Neuronal stem cell (in vitro differentiated cells): ENCODE data around the gene UCN3.

Experiments used
- DNase-seq: peaks from one replicate; pipeline ENCODE4 v3.0.0-alpha.2; 2013; ENCODE audit warnings: low spot score
- H2AFZ ChIP-seq: one replicate; pipeline ENCODE4 v1.6.1; 2013; ENCODE audit warnings: mild to moderate bottlenecking, low read length, inconsistent platforms
- H2AK5ac ChIP-seq: 2 replicates; pipeline ENCODE4 v1.6.1; 2013; ENCODE audit warnings: low read depth, mild to moderate bottlenecking, inconsistent platforms, low read length, moderate library complexity, mixed read lengths
- H2BK120ac ChIP-seq: 2 replicates; pipeline ENCODE4 v1.6.1; 2013; ENCODE audit warnings: low read depth, mild to moderate bottlenecking, inconsistent platforms, low read length, moderate library complexity, mixed read lengths
- H2BK12ac ChIP-seq: one replicate; pipeline ENCODE4 v1.6.1; 2013; ENCODE audit warnings: low read length, inconsistent platforms
- H2BK15ac ChIP-seq: 2 replicates; pipeline ENCODE4 v1.6.1; 2013; ENCODE audit warnings: mild to moderate bottlenecking, low read length, inconsistent platforms, mixed read lengths
- H2BK5ac ChIP-seq: one replicate; pipeline ENCODE4 v1.6.1; 2013; ENCODE audit warnings: inconsistent platforms, mild to moderate bottlenecking, low read length, moderate library complexity
- H3K14ac ChIP-seq: one replicate; pipeline ENCODE4 v1.6.1; 2013; ENCODE audit warnings: low read length, inconsistent platforms
- H3K18ac ChIP-seq: 2 replicates; pipeline ENCODE4 v1.6.1; 2013; ENCODE audit warnings: low read length, inconsistent platforms
- H3K23ac ChIP-seq: 2 replicates; pipeline ENCODE4 v1.6.1; 2013; ENCODE audit warnings: low read depth, mild to moderate bottlenecking, mixed read lengths, low read length, inconsistent platforms; ENCODE audit not compliant: poor library complexity
- H3K27ac ChIP-seq: replicated peaks from 3 replicates; pipeline ENCODE4 v1.5.1; 2013; ENCODE audit warnings: low read length, inconsistent platforms
- H3K27me3 ChIP-seq, 3 experiments: 2 replicates each; pipeline ENCODE4 v1.6.1; 2013; ENCODE audit warnings: low read length in 3 of 3, mild to moderate bottlenecking in 2 of 3, inconsistent platforms in 1 of 3, low read depth in 1 of 3, mixed read lengths in 1 of 3, moderate library complexity in 1 of 3; ENCODE audit not compliant: control insufficient read depth in 3 of 3, insufficient read depth in 3 of 3
- H3K36me3 ChIP-seq, 2 donors: replicated peaks in 1 of 2; 2 replicates each; pipeline ENCODE4 v1.6.1; 2013; ENCODE audit warnings: low read length in 2 of 2; ENCODE audit not compliant: control insufficient read depth in 2 of 2, insufficient read depth in 2 of 2
- H3K4ac ChIP-seq: 2 replicates; pipeline ENCODE4 v1.6.1; 2013; ENCODE audit warnings: inconsistent platforms, mild to moderate bottlenecking, low read length, moderate library complexity
- H3K4me1 ChIP-seq, 2 donors: 1 replicate in 1 of 2; 2 replicates in 1 of 2; pipeline ENCODE4 v1.6.1; 2013; ENCODE audit warnings: low read length in 2 of 2, low read depth in 1 of 2; ENCODE audit not compliant: control insufficient read depth in 2 of 2, insufficient read depth in 1 of 2
- H3K4me2 ChIP-seq: one replicate; pipeline ENCODE4 v1.6.1; 2013; ENCODE audit warnings: mild to moderate bottlenecking, low read length, inconsistent platforms; ENCODE audit not compliant: insufficient read depth, poor library complexity, severe bottlenecking
- H3K4me3 ChIP-seq, 2 donors: 2 replicates each; pipeline ENCODE4 v1.5.1; 2013; ENCODE audit warnings: low read length in 2 of 2, mild to moderate bottlenecking in 2 of 2, inconsistent platforms in 1 of 2, moderate library complexity in 1 of 2
- H3K79me1 ChIP-seq: one replicate; pipeline ENCODE4 v1.6.1; 2013; ENCODE audit warnings: low read depth, mild to moderate bottlenecking, inconsistent platforms, low read length, moderate library complexity
- H3K9ac ChIP-seq: one replicate; pipeline ENCODE4 v1.6.1; 2013; ENCODE audit warnings: mild to moderate bottlenecking, low read depth, low read length, inconsistent platforms; ENCODE audit not compliant: poor library complexity
- H3K9me3 ChIP-seq, 2 donors: replicated peaks in 1 of 2; 2 replicates each; pipeline versions ENCODE3 to v1.6.1; 2013; ENCODE audit warnings: low read length in 2 of 2, mild to moderate bottlenecking in 2 of 2, inconsistent platforms in 1 of 2, low read depth in 1 of 2, mixed read lengths in 1 of 2, moderate library complexity in 1 of 2; ENCODE audit not compliant: control insufficient read depth in 2 of 2, insufficient read depth in 1 of 2
- H4K8ac ChIP-seq: one replicate; pipeline ENCODE4 v1.6.1; 2013; ENCODE audit warnings: low read depth, mild to moderate bottlenecking, inconsistent platforms, low read length, moderate library complexity
- H4K91ac ChIP-seq: one replicate; pipeline ENCODE4 v1.6.1; 2013; ENCODE audit warnings: low read length, low read depth, mild to moderate bottlenecking, inconsistent platforms; ENCODE audit not compliant: poor library complexity
- WGBS, 2 donors: extraction: QIAGEN DNeasy Blood & Tissue Kit; methylation state at CpG; one replicate each; pipeline ENCODE4 v1.1.7; 2013; ENCODE audit warnings: missing lambda C conversion rate in 2 of 2, mixed read lengths in 1 of 2; ENCODE audit not compliant: insufficient read length in 2 of 2, insufficient replicate concordance in 1 of 2; ENCODE audit errors: extremely low coverage in 2 of 2; 5-methylcytosine and 5-hydroxymethylcytosine counted together

The UCN3 gene

GRCh38 chr10:5344746-5345145 is 20.0 kb upstream of the UCN3 start:
- H4K91ac ChIP-seq = no peak overlapping the region

GRCh38 chr10:5346881-5347280 is 17.9 kb upstream of the UCN3 start:
- Histone ChIP-seq H2BK12ac (no peak overlapping the region), H2AFZ (no peak overlapping the region), H3K14ac (no peak overlapping the region), H4K91ac (no peak overlapping the region), H3K79me1 (no peaks in the 10 kb centered on the region), H3K4me1 (no peaks in the 10 kb centered on the region), H4K8ac (no peak overlapping the region), H2BK15ac (no peak overlapping the region), H2BK5ac (no peak overlapping the region), H3K4me2 (no peak overlapping the region), H3K9ac (no peak overlapping the region), H3K27me3 (no peaks in the 10 kb centered on the region), H3K4me3 (no peak overlapping the region), H3K4ac (no peak overlapping the region), H3K23ac (no peak overlapping the region), H2AK5ac (no peak overlapping the region), H2BK120ac (no peak overlapping the region), H3K27ac (no peak overlapping the region), H3K36me3 (no peaks in the 10 kb centered on the region), H3K18ac (no peak overlapping the region), H3K9me3 (no peaks in the 10 kb centered on the region)
- no peak for DNase-seq
- no CpG with 5 or more reads among the region's 4 CpGs for WGBS, 2 donors

More at GRCh38 chr10:5344746-5345145, 20.0 kb upstream of the UCN3 start:
- no peaks in the 10 kb centered on the region for H3K79me1 ChIP-seq
- H3K4me3 ChIP-seq = no peak overlapping the region
- H3K27me3 ChIP-seq = no peaks in the 10 kb centered on the region
- no peak overlapping the region for H3K27ac ChIP-seq
- no peak for DNase-seq
- H3K14ac ChIP-seq = no peak overlapping the region
- H2AFZ ChIP-seq = no peak overlapping the region
- no peak overlapping the region for H3K18ac ChIP-seq
- no peak overlapping the region for H2BK120ac ChIP-seq
- H3K4me1 ChIP-seq = no peaks in the 10 kb centered on the region
- H4K8ac ChIP-seq = no peak overlapping the region
- H2BK15ac ChIP-seq = no peak overlapping the region
- H2BK5ac ChIP-seq = no peak overlapping the region
- no peak overlapping the region for H2AK5ac ChIP-seq
- H3K36me3 ChIP-seq = no peaks in the 10 kb centered on the region
- no peaks in the 10 kb centered on the region for H3K9me3 ChIP-seq
- H2BK12ac ChIP-seq = no peak overlapping the region
- no peak overlapping the region for H3K4ac ChIP-seq
- no peak overlapping the region for H3K9ac ChIP-seq
- no peak overlapping the region for H3K23ac ChIP-seq
- H3K4me2 ChIP-seq = no peak overlapping the region

- no peak overlapping the region for H2AK5ac ChIP-seq
- H3K27ac ChIP-seq = no peak overlapping the region
- no CpG with 5 or more reads among the region's 2 CpGs for WGBS, 2 donors
- H4K91ac ChIP-seq = no peak overlapping the region
- H3K27me3 ChIP-seq = peaks cover 0 to 6% (median 0%) of the 10 kb centered on the region in 3 experiments
- no peaks in the 10 kb centered on the region for H3K36me3 ChIP-seq
- no peak overlapping the region for H2BK12ac ChIP-seq
- H3K18ac ChIP-seq = no peak overlapping the region
- no peak overlapping the region for H4K8ac ChIP-seq
- no peak overlapping the region for H2BK5ac ChIP-seq
- no peak overlapping the region for H3K4ac ChIP-seq
- no peak overlapping the region for H3K9ac ChIP-seq
- H2BK120ac ChIP-seq = no peak overlapping the region
- H3K4me3 ChIP-seq = no peak overlapping the region
- H3K14ac ChIP-seq = no peak overlapping the region
- no peak overlapping the region for H3K4me2 ChIP-seq
- no peak overlapping the region for H2BK15ac ChIP-seq
- H2AFZ ChIP-seq = no peak overlapping the region
- H3K4me1 ChIP-seq = no peaks in the 10 kb centered on the region
- H3K23ac ChIP-seq = no peak overlapping the region
- H3K79me1 ChIP-seq = no peaks in the 10 kb centered on the region
- H3K9me3 ChIP-seq = no peaks in the 10 kb centered on the region
- no peak for DNase-seq
Measured at GRCh38 chr10:5349362-5349761, 15.4 kb upstream of the UCN3 start.

DNA sequence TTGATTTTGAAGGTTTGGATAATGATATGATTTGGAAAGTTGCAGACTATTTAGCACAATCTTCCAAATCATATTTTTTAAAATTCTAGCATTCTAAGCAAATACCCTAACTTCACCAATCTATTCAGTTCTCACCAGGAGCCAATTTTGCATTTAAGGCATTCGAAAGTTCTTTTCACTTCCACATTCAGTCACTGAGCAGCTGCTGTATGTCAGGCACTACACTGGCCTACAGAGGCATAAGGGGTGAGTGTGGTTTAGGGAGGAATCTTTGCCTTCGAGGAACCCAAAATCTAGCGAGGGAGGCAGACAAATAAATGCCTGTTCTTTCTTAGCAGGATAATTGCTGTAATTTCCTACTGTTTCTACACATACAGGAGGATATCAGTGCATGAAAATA is 10.7 kb upstream of the UCN3 start:
- H4K91ac ChIP-seq = no peak overlapping the region
- H3K4me1 ChIP-seq = no peaks in the 10 kb centered on the region
- H3K18ac ChIP-seq = no peak overlapping the region
- no peak overlapping the region for H2BK120ac ChIP-seq
- H3K9ac ChIP-seq = no peak overlapping the region
- H4K8ac ChIP-seq = no peak overlapping the region
- H2AK5ac ChIP-seq = no peak overlapping the region
- H3K14ac ChIP-seq = no peak overlapping the region
- H3K27ac ChIP-seq = no peak overlapping the region
- H3K23ac ChIP-seq = no peak overlapping the region
- H3K4ac ChIP-seq = no peak overlapping the region
- H2BK12ac ChIP-seq = no peak overlapping the region
- WGBS, 2 donors = no CpG with 5 or more reads among the region's 3 CpGs
- no peaks in the 10 kb centered on the region for H3K36me3 ChIP-seq
- H2AFZ ChIP-seq = no peak overlapping the region
- H3K79me1 ChIP-seq = no peaks in the 10 kb centered on the region
- peaks cover 0 to 2% of the 10 kb centered on the region in 2 donors for H3K9me3 ChIP-seq
- H3K27me3 ChIP-seq = peaks cover 0 to 8% (median 0%) of the 10 kb centered on the region in 3 experiments
- no peak overlapping the region for H2BK15ac ChIP-seq
- no peak overlapping the region for H2BK5ac ChIP-seq
- H3K4me2 ChIP-seq = no peak overlapping the region
- H3K4me3 ChIP-seq = no peak overlapping the region
- no peak for DNase-seq
